HG03135 (cell line): Measurements from ENCODE around the gene NFATC4.
A peak's percentile ranks its signal among the peaks of the same experiment; 100 is the strongest.
"Not testable (repeated sequence)": the region's sequence is repeated elsewhere in the genome, so short reads cannot be mapped to it uniquely, and the experiment has no call there.

Experiments used
- ATAC-seq: cut with Tn5 transposase; IDR thresholded peaks from one replicate; pipeline ENCODE4 v1.9.1; 2021; ENCODE audit warnings: mild to moderate bottlenecking, moderate library complexity; ENCODE audit not compliant: unreplicated experiment

The NFATC4 gene

DNA sequence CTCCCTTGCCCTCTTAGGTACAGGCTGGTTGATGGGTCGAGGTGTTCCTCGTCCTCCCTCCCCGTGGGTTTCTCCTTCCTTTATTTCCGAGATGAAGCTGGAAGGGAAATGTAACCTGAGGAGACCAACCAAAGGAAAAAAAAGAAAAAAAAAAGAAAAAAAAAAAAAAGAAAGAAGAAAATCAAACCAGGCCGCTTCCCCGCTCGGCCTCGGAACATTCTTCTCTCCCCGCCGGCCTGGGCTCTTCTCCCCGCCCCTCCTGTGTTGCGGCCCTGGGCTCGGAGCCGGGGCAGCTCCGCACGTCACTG lies 1.6 kb upstream of the NFATC4 start:
- ATAC-seq = no peak

DNA sequence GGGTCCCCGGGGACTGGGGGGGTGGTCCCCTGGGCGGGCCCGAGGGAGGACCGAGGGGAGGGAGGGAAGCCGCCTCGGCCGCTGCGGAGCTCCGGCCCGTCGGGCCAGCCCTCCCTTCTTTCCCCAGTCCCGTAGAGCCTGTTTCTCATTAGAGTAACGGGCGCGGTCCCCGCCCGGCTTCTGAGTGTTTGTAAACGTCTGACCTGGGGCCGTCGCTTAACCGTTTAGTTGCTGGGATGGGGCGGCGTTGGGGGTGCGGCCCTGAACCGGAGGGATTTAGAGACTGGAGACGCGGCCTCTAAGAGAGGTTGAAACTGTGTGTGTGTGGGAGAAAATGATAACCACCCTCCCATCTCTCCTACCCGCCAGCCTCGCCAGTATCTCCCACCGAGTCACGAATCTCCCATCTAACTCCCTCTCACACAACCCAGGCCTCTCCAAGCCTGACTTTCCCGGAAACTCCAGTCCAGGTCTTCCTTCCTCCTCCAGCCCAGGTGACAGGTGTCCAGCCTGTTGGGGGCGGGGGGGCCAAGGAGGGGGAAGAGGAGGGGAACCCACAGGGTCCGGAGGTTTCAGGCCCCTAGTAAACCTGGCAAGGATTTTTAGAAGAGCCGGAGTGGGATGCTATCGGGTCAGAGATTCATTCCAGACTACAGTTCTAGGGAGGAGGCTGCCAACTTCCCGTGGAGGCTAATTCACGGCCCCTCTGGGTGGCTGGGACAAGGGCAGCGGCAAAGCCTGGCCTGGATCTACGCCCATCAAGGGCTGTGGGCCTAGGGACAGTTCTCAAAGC lies 1.1 kb upstream of the NFATC4 start:
- ATAC-seq = peak; percentile 53

DNA sequence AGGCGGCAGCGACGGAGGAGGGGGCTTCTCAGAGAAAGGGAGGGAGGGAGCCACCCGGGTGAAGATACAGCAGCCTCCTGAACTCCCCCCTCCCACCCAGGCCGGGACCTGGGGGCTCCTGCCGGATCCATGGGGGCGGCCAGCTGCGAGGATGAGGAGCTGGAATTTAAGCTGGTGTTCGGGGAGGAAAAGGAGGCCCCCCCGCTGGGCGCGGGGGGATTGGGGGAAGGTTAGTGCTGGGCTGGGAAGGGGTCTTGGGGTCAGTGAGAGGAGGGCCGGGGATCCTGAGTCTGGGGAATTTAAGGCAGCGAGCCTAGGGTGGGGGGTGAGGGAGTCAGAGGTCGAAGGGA lies 203 bp downstream of the NFATC4 start:
- no peak for ATAC-seq

DNA sequence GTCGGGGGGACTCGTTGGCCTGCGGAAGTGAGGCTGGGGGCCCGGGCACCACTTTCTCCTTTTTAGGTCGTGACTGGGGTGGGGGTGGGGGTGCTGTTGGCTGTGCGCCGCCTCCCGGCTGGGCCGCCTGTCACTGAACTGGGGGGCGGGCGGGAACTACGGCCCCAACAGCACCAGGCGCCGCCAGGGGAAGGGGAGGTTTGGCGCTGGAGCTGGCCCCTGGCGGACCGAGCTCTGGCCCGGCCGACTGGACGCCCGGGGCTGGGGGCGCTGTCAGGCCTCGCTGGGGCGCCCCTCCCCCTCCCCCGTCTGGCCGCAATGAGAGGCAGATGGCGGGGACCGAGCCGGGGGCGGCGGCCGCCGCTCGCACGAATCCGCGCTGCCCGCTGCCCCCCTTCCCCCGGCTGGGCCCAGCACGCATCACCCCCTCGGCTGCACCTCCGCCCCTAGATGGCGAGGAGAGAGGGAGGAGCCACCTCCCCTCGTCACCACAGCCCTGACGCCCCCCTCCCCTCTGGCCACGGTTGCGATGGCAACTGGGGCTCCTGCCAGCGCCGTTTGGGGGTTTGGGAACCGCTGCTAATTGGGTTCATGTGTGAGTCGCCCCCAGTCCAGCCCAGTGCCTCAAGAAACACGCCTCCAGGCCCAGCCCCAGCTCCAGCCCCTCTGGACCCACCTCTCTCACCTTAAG lies 723 bp downstream of the NFATC4 start:
- ATAC-seq = no peak

DNA sequence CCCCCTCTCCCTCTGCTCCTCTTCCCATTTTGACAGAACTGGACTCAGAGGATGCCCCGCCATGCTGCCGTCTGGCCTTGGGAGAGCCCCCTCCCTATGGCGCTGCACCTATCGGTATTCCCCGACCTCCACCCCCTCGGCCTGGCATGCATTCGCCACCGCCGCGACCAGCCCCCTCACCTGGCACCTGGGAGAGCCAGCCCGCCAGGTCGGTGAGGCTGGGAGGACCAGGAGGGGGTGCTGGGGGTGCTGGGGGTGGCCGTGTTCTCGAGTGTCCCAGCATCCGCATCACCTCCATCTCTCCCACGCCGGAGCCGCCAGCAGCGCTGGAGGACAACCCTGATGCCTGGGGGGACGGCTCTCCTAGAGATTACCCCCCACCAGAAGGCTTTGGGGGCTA lies 1.5 kb downstream of the NFATC4 start:
- no peak for ATAC-seq

DNA sequence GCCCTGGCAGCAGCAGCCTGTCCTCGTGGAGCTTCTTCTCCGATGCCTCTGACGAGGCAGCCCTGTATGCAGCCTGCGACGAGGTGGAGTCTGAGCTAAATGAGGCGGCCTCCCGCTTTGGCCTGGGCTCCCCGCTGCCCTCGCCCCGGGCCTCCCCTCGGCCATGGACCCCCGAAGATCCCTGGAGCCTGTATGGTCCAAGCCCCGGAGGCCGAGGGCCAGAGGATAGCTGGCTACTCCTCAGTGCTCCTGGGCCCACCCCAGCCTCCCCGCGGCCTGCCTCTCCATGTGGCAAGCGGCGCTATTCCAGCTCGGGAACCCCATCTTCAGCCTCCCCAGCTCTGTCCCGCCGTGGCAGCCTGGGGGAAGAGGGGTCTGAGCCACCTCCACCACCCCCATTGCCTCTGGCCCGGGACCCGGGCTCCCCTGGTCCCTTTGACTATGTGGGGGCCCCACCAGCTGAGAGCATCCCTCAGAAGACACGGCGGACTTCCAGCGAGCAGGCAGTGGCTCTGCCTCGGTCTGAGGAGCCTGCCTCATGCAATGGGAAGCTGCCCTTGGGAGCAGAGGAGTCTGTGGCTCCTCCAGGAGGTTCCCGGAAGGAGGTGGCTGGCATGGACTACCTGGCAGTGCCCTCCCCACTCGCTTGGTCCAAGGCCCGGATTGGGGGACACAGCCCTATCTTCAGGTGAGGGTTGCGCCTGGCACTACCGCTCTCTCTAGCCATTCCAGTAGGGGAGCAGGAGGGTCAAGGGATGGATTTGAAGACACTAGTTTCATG lies 2.1 kb downstream of the NFATC4 start:
- ATAC-seq = no peak

DNA sequence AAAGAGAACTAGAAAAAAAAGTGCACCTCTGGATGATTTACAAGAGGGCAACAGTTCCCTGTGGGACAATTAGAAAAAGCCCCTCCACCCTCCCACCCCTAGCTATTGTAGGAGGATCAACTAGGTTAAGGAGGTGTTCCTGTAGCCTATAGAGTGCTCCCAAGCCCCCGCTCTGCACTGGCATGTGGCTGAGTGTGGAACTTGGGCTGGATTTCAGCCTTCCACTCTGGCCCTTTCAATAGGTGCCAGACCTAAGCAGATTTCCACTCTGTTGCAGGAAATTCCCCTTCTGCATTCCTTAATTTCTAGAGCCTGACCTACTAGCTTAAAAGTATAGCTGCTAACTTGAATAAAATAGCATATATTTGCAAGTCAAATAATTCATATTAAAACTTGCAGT lies 2.8 kb downstream of the NFATC4 start:
- no peak for ATAC-seq

DNA sequence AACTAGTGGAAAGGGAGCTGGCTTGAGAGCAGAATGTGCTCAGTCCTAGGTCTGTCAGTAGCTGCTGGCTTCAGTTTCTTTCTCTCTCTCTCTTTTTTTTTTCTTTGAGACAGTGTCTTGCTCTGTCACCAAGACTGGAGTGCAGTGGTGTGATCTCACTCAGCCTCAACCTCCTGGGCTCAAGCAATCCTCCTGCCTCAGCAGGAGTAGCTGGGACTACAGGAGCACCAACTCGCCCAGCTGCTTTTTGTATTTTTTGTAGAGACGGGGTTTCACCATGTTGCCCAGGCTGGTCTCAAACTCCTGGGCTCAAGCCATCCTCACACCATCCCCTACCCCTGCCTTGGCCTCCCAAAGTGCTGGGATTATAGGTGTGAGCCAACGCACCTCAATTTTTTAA lies 3.6 kb downstream of the NFATC4 start:
- not testable (repeated sequence) for ATAC-seq

DNA sequence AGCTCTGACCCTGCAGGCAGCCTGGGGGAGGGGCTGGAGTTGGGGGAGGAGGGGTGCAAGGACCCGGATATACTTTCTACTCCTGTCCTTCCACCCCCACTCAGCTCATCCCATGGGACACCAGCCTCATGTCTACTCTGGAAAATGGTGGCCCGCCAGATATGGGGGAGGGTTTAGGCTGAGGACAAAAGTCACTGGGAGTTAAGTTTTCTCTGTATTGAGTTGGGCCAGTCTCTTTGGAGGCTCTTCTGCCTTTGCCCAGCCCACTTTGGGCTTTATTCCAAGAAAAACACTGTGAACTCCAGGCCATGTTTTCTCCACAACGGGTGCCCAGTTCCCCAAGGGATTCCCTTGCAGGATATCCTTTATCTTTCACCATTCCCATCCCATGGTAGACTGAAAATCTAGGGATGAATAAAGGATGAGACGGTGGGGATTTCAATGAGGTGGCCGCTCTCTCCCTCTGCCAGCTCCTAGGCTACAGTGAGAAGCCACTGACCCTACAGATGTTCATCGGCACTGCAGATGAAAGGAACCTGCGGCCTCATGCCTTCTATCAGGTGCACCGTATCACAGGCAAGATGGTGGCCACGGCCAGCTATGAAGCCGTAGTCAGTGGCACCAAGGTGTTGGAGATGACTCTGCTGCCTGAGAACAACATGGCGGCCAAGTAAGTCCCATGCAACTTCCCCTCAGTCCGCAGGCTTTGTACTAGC lies 4.9 kb downstream of the NFATC4 start:
- ATAC-seq = no peak

DNA sequence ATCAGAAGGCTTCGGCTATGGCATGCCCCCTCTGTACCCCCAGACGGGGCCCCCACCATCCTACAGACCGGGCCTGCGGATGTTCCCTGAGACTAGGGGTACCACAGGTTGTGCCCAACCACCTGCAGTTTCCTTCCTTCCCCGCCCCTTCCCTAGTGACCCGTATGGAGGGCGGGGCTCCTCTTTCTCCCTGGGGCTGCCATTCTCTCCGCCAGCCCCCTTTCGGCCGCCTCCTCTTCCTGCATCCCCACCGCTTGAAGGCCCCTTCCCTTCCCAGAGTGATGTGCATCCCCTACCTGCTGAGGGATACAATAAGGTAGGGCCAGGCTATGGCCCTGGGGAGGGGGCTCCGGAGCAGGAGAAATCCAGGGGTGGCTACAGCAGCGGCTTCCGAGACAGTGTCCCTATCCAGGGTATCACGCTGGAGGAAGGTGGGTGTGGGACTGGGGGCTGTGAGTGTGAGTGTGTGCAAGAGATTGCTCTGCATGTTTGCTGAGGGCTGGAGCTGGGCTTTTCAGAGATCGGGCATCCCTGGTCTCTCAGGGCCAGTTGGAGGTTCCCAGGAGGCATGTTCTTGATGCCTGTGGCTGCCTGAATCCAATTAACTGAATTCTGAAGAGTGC lies 8.6 kb downstream of the NFATC4 start:
- no peak for ATAC-seq

DNA sequence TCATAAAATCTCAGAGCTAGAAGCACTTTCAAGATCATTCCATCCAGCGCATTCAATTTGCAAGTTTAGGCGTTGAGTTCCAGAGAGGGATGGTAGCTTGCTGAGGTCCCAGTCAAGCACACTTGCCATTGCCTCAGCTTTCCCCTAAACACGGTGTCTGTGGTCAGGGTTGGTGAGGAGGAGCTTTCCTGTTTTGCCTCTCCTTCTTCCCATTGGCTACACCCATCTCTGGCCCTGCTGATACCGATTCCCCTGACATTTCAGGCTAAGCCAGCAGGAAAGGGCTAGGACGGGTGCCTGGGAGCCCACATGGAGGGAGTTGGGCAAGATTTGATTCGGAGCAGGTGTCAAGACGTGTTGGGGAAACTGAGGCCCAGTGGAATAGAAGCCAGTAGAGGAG lies 9.1 kb downstream of the NFATC4 start:
- ATAC-seq = no peak

DNA sequence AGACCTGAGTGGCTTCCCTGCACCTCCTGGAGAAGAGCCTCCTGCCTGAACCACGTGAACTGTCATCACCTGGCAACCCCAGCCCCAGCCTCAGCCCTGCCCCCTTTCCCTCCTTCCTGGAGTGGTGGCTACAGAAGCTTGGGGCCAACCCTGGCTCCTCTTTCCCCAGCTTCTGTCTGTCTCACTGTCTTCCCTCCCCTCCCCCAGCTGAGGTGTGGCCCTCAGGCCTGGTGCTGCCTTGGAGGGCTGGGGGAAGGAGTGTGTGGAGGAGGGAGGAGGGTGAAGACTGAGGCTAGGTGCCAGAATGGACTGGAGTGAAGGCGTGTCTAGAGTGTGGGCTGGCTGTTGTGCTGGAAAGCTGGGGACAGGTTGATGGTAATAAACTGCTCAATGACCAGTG lies 9.7 kb downstream of the NFATC4 start:
- ATAC-seq = no peak

DNA sequence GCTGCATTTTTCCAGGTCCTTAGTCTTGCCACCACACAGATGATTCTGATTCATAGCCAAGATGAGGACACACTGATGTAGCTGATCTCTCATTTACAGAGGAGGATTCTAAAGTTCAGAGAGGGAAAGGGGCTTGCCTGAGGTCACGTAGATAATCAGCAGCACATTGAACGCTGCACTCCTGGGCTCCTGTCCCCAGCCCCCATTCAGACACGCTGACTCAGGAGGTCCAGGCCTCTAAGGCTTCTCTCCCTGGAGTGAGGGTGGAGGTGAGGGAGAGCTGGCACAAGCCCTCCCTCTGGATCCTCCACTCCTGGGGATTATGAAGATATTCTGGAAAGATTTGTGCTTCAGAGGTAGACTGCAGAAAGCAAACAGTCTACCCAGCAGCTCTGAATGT lies 10.3 kb downstream of the NFATC4 start:
- ATAC-seq = no peak

DNA sequence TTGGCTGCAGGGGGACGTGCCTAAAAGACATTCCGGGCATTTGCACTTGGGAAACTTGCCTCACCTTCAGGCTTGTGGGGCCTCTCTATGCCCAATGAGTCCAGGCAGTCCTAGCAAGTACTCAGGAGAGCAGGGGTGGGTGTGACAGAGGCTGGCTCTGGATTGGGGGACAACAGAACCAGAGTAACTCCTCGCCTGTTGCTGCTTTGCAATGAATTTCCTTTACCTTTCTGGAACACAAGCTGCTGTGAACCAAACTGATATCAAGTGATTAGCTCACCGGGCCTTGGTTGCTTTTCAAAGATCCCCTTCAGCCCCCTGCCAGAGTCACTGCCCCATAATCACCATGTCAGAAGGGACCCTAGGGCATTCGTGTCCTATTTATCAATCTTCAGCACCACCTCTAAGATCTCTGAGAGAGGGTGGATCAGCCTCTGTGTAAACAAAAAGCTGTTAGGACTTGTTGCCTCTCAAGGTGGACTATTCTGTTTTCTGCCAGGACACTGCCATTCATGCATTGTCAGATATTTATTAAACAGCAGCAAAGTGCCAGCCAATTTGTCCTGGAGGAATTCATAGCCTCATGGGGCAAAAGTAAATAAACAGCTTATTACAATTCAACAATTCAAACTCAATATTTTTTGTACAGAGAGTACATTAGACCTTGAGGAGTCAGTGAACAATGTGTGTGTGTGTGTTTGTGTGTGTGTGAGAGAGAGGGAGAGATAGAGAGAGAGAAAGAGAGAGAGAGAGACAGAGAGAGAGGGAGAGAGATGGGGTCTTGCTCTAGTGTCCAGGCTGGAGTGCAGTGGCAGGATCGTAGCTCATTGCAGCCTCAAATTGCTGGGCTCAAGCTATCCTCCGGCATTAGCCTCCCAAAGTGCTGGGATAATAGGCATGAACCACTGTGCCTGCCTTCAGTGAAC lies 11.3 kb downstream of the NFATC4 start:
- ATAC-seq = no peak

DNA sequence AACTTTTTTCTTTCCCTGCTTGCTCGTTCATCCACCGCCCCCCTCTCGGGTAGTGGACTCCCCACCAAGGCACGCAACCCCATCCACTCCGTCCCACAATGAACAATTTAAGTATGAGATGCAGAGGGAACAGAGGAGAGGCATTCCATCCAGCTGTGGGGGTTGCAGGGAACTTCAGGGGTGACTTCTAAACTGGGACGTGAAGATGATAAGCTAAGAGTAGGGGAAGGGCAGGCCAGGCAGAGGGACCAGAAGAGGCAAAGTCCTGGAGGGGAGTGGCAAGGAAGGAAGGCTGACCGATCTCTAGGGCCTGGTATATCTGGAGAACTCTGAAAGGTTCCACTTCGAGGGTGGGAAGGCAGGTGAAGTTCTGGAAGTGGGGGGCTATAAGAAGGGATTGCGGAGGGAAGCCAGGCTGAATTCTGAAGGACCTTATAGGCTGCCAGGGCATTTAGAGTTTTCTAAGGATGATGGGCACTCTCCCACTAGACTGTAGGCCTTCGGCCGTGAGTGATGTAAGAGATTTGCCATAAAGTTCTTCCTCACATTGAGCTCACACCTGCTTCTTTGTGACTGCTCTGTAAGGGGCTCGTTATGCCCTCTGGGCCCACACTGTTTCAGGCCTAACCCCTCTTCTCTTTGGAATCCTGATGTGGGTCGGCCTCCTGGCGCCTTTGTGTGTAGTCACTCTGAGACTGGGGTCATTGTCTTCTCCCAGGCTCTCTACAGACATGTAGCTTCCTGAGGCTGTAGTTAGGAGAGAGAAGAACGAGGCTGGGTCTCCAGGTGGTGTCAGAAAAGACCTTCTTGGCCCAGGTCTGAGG lies 12.1 kb downstream of the NFATC4 start:
- no peak for ATAC-seq

DNA sequence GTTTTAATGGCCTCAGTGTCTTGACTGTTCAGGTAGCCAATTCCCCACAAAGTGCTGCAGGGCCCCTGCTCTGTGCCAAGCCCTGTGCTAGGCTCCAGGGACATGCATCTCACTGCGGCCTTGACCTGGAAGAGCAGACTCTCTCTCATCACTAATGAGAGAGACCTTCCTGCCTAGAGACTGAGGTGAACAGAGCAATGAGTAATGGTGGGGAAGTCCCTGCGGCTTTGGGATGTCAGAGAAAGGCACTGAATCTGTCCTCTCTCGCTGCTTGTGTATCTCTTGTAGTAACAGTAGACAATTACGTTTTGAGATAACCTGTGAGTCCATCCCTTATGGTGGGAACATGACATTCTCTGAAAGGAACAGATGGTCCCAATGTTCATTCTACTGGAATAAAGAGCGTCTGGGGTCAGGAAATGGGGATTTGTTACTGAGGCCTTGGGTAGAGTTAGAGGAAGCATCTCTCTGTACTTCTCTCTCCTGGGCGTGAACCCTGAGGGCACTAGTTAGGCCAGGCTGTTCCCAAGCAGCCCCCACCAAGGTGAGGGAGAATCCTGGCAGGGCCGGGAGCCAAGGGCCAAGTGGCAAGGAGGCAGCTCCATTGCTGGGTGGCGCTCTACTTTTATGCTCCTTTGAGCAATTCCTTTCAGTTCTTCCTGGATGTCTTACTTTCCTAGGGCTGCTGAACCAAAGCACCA lies 13.5 kb downstream of the NFATC4 start:
- ATAC-seq = no peak

DNA sequence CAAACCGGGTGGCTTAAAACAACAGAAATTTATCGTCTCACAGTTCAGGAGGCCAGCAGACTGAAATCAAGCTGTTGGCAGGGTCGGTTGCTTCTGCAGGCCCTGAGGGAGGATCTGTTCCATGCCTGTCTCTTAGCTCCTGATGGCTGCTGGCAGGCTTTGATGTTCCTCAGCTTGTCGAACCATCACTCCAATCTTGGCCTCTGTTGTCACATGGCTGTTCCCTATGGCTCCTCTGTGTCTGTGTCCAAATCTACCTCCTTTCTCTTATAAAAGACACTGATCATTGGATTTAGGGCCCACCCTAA lies 14.0 kb downstream of the NFATC4 start:
- no peak for ATAC-seq

DNA sequence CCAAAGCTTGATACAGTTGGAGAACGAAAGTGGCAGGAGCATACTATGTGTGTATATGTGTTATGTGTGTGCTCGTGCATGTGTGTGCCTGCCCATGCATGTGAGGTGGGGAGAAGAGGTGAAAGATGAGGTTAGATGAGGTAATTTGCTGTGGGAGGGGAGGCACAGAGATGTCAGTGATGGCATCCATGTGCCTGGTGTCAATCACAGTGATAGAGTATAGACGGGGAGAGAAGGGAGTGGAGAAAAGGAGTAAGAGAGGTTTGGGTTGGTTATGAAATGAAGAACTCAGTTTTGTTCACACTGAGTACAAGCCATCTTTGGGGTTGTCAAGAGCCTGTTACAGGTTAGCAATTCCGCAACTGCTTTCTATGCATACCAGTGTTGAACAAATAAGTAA lies 16.2 kb downstream of the NFATC4 start:
- no peak for ATAC-seq

DNA sequence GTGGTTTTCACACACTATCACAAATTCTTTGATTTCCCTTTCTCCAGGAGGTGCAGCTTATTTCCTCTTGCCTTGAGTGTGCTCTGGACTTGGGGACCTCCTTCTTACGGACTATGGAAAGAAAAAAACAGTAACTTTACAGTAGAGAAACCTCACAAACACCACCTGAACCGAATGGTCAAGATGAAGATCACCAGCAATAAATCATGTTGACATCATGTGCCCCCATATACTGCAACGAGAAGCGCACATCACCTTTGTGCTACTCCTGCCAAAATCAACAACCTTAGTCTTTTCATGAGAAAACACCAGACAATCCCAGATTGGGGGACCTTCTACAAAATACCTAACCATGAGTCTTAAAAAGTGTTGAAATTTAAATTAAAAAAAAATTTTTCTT lies 17.5 kb downstream of the NFATC4 start:
- ATAC-seq = no peak
